ENCODE data around the gene PIAS2.

Gene PIAS2

GRCh38 chr18:46756025-46756558 lies 161.2 kb downstream of the PIAS2 start:
- no peak for DNase-seq

GRCh38 chr18:46755315-46756024 lies 161.8 kb downstream of the PIAS2 start:
- DNase-seq, result no peak

GRCh38 chr18:46754661-46755292 lies 162.5 kb downstream of the PIAS2 start:
- DNase-seq, result no peak

GRCh38 chr18:46754188-46754587 lies 163.1 kb downstream of the PIAS2 start:
- no peak for DNase-seq

All from stimulated activated CD4-positive, alpha-beta T cell treated with anti-CD3 and anti-CD28 coated beads, Interleukin-2, amount 100 ng/mL, for 48 hours (primary cell).